ENCODE measurements around the gene CTSA.

DNA sequence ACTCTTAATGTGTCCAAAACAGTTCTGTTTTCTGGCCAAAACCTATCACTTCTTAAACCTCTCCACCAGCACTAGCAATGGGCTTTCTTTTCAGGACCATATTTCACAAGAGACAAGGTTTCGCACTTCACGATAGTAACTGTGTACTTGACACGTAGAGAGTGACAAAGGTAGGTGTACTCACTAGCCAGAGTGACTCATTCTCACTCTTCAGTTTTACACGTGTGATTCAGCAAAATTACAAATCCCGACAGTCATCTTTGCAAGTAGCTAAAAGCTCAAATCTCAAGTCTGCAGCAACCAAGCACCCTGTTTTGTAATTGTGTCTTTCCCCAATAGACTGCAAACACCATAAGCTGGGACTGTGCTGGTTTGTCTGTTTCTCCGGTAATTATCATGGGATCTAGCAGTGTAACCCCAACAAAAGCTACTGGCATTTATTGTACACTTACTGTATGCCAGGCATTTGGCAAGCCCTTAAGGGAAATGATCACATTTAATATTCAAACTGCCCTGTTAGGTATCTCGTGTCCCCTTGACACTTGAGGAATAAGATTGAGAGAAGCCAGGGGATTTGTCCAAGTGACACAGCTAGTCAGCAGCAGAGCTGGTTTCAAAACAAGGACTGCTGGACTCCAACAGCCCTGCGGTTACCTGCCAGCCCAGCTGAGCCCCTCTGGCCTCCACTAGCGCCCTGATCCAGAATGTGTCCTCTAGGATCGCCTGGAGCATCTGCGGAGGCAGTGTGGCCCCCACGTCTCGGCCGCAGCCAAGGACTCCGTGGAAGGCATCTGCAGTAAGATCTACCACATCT lies 53.2 kb downstream of the CTSA start:
- TF ChIP-seq GATA2 (IDR thresholded peaks at IDR 0.05; ENCODE audit: low read depth, low read length) (no peak), GATA3 (IDR thresholded peaks at IDR 0.05; ENCODE audit: low read depth, low read length) (no peak)
